Liver (tissue), 9 donors: ENCODE results near the gene KCNIP1. TPM values are rescaled to one million over a fixed set of nuclear protein-coding genes. Genes with fewer than 3 reads are reported as not detected.

Source experiments
- DNase-seq: peaks from one replicate; pipeline ENCODE4 v3.0.0-alpha.2; 2017; ENCODE audit warnings: low spot score
- H3K27ac ChIP-seq, 2 donors: one replicate each; pipeline ENCODE4 v1.7.0; 2013; ENCODE audit warnings: inconsistent platforms in 2 of 2, low read length in 2 of 2, control low read depth in 1 of 2, low read depth in 1 of 2, mild to moderate bottlenecking in 1 of 2
- H3K27me3 ChIP-seq, 4 donors: one replicate each; pipeline versions ENCODE4 v1.6.1 to v1.7.0; 2013; ENCODE audit warnings: low read length in 3 of 4, inconsistent platforms in 1 of 4, mild to moderate bottlenecking in 1 of 4, moderate library complexity in 1 of 4; ENCODE audit not compliant: control insufficient read depth in 4 of 4, insufficient read depth in 4 of 4
- H3K36me3 ChIP-seq, 4 donors: one replicate each; pipeline versions ENCODE4 v1.6.1 to v1.7.0; 2013; ENCODE audit warnings: low read length in 3 of 4, mild to moderate bottlenecking in 3 of 4, low read depth in 1 of 4, moderate library complexity in 1 of 4; ENCODE audit not compliant: control insufficient read depth in 4 of 4, insufficient read depth in 3 of 4
- H3K4me1 ChIP-seq, 4 donors: one replicate each; pipeline versions ENCODE4 v1.6.1 to v1.7.0; 2013; ENCODE audit warnings: low read length in 3 of 4, mild to moderate bottlenecking in 3 of 4, moderate library complexity in 1 of 4; ENCODE audit not compliant: control insufficient read depth in 4 of 4, insufficient read depth in 4 of 4
- H3K4me3 ChIP-seq, 3 donors: one replicate each; pipeline versions ENCODE4 v1.6.1 to v1.7.0; 2013; ENCODE audit warnings: low read length in 3 of 3, control low read depth in 1 of 3, low read depth in 1 of 3, mild to moderate bottlenecking in 1 of 3
- H3K9ac ChIP-seq, 2 donors: one replicate each; pipeline ENCODE4 v1.7.0; 2013; ENCODE audit warnings: low read length in 2 of 2, mild to moderate bottlenecking in 2 of 2, moderate library complexity in 2 of 2, control low read depth in 1 of 2, low read depth in 1 of 2
- H3K9me3 ChIP-seq, 4 donors: one replicate each; pipeline versions ENCODE4 v1.6.1 to v1.7.0; 2013; ENCODE audit warnings: low read length in 3 of 4; ENCODE audit not compliant: control insufficient read depth in 4 of 4
- EGR1 ChIP-seq, 2 donors: IDR thresholded peaks; 2 replicates each; pipeline ENCODE4 v1.6.1; 2016 to 2018; ENCODE audit warnings: antibody characterized with exemption in 2 of 2, low read depth in 2 of 2
- FOXA1 ChIP-seq: IDR thresholded peaks from 2 replicates; pipeline ENCODE4 v1.6.1; 2016; ENCODE audit warnings: antibody characterized with exemption
- FOXA2 ChIP-seq: IDR thresholded peaks from 2 replicates; pipeline ENCODE4 v1.6.1; 2016; ENCODE audit warnings: antibody characterized with exemption
- GABPA ChIP-seq, 2 donors: IDR thresholded peaks in 1 of 2; conservative IDR thresholded peaks in 1 of 2; 2 replicates each; pipeline ENCODE4 v1.6.1; 2016; ENCODE audit warnings: antibody characterized with exemption in 2 of 2, mild to moderate bottlenecking in 1 of 2, moderate library complexity in 1 of 2
- HNF4A ChIP-seq, 2 donors: conservative IDR thresholded peaks; 2 replicates each; pipeline ENCODE4 v1.6.1; 2016; ENCODE audit warnings: antibody characterized with exemption in 2 of 2, mild to moderate bottlenecking in 2 of 2
- JUND ChIP-seq, 2 donors: IDR thresholded peaks; 2 replicates each; pipeline ENCODE4 v1.6.1; 2016; ENCODE audit warnings: antibody characterized with exemption in 2 of 2
- NR2F2 ChIP-seq: IDR thresholded peaks from 2 replicates; pipeline ENCODE4 v1.6.1; 2016; ENCODE audit warnings: antibody characterized with exemption
- RXRA ChIP-seq, 2 donors: IDR thresholded peaks; 2 replicates each; pipeline ENCODE4 v1.6.1; 2017 to 2018; ENCODE audit warnings: antibody characterized with exemption in 2 of 2, mild to moderate bottlenecking in 1 of 2
- SP1 ChIP-seq: IDR thresholded peaks from 2 replicates; pipeline ENCODE4 v1.6.1; 2018; ENCODE audit warnings: antibody characterized with exemption, mild to moderate bottlenecking
- TAF1 ChIP-seq: conservative IDR thresholded peaks from 2 replicates; pipeline ENCODE4 v1.6.1; 2016; ENCODE audit warnings: antibody characterized with exemption, mild to moderate bottlenecking
- YY1 ChIP-seq: IDR thresholded peaks from 2 replicates; pipeline ENCODE4 v1.6.1; 2016; ENCODE audit warnings: antibody characterized with exemption, mild to moderate bottlenecking
- WGBS: extraction: QIAGEN DNeasy Blood & Tissue Kit; methylation state at CpG from one replicate; pipeline ENCODE4 v1.1.7; 2013; 5-methylcytosine and 5-hydroxymethylcytosine counted together
- polyA plus RNA-seq, 2 donors: library from polyadenylated mRNA; stranded (reverse) in 1 of 2; unstranded in 1 of 2; fragments of 200-250 nt in 1 of 2; fragments of >200 nt in 1 of 2; fragmentation: Nextera tagmentation in 1 of 2; extraction: Ambion mirVana in 1 of 2; gene quantifications; one replicate each; pipeline versions ENCODE4 v1.2.1 to v1.2.3, GENCODE V29; 2013 to 2015
- total RNA-seq, 2 donors: library from RNA; depleted of rRNA; stranded (reverse); fragments of >200 nt; gene quantifications; one replicate each; pipeline ENCODE4 v1.2.3, GENCODE V29; 2014
- TF ChIP-seq, protein P1 (sequence below): IDR thresholded peaks from 2 replicates; pipeline ENCODE4 v1.6.1; 2016; ENCODE audit warnings: antibody characterized with exemption, mild to moderate bottlenecking
- TF ChIP-seq, protein P2 (sequence below): IDR thresholded peaks from 2 replicates; pipeline ENCODE4 v1.6.1; 2016; ENCODE audit warnings: antibody characterized with exemption
- TF ChIP-seq, protein P3 (sequence below): IDR thresholded peaks from 2 replicates; pipeline ENCODE4 v1.6.1; 2016; ENCODE audit warnings: antibody characterized with exemption
- TF ChIP-seq, protein P4 (sequence below): fragments of 150-350 bp; IDR thresholded peaks from 2 replicates; pipeline ENCODE4 v1.5.1; 2017; ENCODE audit warnings: improper control_type of control experiment, low read depth, low read length; ENCODE audit not compliant: missing input control
- TF ChIP-seq, protein P5 (sequence below): IDR thresholded peaks from 2 replicates; pipeline ENCODE4 v1.6.1; 2016; ENCODE audit warnings: antibody characterized with exemption
- donor health status: healthy.
- donor health status: healthy.
- donor health status: healthy.
- donor health status: healthy.
- donor health status: healthy.

Gene KCNIP1
- total and polyA plus RNA-seq, 4 donors, result 0.08 to 0.23 TPM; not detected in 2

DNA sequence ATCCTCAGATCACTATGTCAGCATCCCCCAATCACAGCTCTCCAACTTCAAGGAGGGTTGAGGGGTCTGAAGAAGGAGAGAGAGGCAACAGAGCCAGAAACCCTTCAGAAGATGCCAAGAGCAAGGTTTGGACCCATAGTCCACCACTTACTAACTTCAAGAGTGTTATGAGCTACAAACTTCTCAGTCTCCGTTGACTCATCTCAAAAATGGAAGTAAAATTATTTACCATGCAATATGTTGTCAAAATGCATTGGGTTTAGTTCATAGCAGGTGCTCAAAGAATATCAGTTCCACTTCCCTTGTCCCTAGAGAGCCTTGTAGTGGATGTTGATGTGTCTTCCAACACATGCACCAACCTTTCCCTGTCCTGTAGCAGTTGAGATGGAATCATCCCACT lies 116.0 kb downstream of the KCNIP1 start:
- Histone ChIP-seq H3K4me3 (no peak overlapping the region), H3K36me3 (no peaks in the 10 kb centered on the region), H3K27ac (no peak overlapping the region), H3K27me3 (peaks cover 0 to 8% (median 0%) of the 10 kb centered on the region in 4 donors), H3K9me3 (no peaks in the 10 kb centered on the region), H3K9ac (no peak overlapping the region), H3K4me1 (no peaks in the 10 kb centered on the region)
- DNase-seq, result no peak
- TF ChIP-seq, protein P1, sequence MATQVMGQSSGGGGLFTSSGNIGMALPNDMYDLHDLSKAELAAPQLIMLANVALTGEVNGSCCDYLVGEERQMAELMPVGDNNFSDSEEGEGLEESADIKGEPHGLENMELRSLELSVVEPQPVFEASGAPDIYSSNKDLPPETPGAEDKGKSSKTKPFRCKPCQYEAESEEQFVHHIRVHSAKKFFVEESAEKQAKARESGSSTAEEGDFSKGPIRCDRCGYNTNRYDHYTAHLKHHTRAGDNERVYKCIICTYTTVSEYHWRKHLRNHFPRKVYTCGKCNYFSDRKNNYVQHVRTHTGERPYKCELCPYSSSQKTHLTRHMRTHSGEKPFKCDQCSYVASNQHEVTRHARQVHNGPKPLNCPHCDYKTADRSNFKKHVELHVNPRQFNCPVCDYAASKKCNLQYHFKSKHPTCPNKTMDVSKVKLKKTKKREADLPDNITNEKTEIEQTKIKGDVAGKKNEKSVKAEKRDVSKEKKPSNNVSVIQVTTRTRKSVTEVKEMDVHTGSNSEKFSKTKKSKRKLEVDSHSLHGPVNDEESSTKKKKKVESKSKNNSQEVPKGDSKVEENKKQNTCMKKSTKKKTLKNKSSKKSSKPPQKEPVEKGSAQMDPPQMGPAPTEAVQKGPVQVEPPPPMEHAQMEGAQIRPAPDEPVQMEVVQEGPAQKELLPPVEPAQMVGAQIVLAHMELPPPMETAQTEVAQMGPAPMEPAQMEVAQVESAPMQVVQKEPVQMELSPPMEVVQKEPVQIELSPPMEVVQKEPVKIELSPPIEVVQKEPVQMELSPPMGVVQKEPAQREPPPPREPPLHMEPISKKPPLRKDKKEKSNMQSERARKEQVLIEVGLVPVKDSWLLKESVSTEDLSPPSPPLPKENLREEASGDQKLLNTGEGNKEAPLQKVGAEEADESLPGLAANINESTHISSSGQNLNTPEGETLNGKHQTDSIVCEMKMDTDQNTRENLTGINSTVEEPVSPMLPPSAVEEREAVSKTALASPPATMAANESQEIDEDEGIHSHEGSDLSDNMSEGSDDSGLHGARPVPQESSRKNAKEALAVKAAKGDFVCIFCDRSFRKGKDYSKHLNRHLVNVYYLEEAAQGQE, result no peak
- no peak for TF ChIP-seq GABPA (IDR thresholded peaks at IDR 0.05 in 1 of 2, conservative IDR thresholded peaks at IDR 0.05 in 1 of 2)
- TF ChIP-seq, protein P2, sequence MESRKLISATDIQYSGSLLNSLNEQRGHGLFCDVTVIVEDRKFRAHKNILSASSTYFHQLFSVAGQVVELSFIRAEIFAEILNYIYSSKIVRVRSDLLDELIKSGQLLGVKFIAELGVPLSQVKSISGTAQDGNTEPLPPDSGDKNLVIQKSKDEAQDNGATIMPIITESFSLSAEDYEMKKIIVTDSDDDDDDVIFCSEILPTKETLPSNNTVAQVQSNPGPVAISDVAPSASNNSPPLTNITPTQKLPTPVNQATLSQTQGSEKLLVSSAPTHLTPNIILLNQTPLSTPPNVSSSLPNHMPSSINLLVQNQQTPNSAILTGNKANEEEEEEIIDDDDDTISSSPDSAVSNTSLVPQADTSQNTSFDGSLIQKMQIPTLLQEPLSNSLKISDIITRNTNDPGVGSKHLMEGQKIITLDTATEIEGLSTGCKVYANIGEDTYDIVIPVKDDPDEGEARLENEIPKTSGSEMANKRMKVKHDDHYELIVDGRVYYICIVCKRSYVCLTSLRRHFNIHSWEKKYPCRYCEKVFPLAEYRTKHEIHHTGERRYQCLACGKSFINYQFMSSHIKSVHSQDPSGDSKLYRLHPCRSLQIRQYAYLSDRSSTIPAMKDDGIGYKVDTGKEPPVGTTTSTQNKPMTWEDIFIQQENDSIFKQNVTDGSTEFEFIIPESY, result no peak
- TF ChIP-seq FOXA1, result no peak
- TF ChIP-seq, protein P3, sequence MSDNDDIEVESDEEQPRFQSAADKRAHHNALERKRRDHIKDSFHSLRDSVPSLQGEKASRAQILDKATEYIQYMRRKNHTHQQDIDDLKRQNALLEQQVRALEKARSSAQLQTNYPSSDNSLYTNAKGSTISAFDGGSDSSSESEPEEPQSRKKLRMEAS, result no peak
- 81% methylated on average over 1 of the region's 1 CpG for WGBS

DNA sequence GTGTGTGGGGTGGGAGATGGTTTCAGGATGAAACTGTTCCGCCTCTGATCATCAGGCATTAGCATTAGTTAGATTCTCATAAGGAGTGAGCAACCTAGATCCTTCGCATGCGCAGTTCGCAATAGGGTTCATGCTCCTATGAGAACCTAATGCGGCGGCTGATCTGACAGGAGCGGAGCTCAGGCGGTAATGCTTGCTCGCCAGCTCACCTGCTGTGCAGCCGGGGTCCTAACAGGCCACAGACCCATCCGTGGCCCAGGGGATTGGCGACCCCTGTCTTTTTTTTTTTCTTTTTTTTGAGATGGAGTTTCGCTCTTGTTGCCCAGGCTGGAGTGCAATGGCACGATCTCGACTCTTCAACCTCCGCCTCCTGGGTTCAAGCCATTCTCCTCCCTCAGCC lies 119.1 kb downstream of the KCNIP1 start:
- H3K27ac ChIP-seq, result no peak overlapping the region
- H3K36me3 ChIP-seq, result no peaks in the 10 kb centered on the region
- H3K4me3 ChIP-seq, result no peak overlapping the region
- 92% methylated on average over 16 of the region's 16 CpGs for WGBS
- H3K27me3 ChIP-seq, result peaks cover 0 to 8% (median 0%) of the 10 kb centered on the region in 4 donors
- no peak for DNase-seq
- TF ChIP-seq SP1 (no peak), FOXA1 (no peak), GABPA (IDR thresholded peaks at IDR 0.05 in 1 of 2, conservative IDR thresholded peaks at IDR 0.05 in 1 of 2) (no peak), RXRA (IDR thresholded peaks at IDR 0.05) (no peak), HNF4A (conservative IDR thresholded peaks at IDR 0.05) (no peak), YY1 (no peak), TAF1 (no peak), NR2F2 (no peak), JUND (IDR thresholded peaks at IDR 0.05) (no peak), EGR1 (IDR thresholded peaks at IDR 0.05; ENCODE audit: low read depth in 2 of 2) (no peak), FOXA2 (no peak)
- TF ChIP-seq, protein P4, sequence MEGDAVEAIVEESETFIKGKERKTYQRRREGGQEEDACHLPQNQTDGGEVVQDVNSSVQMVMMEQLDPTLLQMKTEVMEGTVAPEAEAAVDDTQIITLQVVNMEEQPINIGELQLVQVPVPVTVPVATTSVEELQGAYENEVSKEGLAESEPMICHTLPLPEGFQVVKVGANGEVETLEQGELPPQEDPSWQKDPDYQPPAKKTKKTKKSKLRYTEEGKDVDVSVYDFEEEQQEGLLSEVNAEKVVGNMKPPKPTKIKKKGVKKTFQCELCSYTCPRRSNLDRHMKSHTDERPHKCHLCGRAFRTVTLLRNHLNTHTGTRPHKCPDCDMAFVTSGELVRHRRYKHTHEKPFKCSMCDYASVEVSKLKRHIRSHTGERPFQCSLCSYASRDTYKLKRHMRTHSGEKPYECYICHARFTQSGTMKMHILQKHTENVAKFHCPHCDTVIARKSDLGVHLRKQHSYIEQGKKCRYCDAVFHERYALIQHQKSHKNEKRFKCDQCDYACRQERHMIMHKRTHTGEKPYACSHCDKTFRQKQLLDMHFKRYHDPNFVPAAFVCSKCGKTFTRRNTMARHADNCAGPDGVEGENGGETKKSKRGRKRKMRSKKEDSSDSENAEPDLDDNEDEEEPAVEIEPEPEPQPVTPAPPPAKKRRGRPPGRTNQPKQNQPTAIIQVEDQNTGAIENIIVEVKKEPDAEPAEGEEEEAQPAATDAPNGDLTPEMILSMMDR, result no peak
- TF ChIP-seq, protein P1, result no peak
- TF ChIP-seq, protein P3, result no peak
- TF ChIP-seq, protein P2, result no peak
- TF ChIP-seq, protein P5, sequence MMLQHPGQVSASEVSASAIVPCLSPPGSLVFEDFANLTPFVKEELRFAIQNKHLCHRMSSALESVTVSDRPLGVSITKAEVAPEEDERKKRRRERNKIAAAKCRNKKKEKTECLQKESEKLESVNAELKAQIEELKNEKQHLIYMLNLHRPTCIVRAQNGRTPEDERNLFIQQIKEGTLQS, result no peak
- H3K9me3 ChIP-seq, result no peaks in the 10 kb centered on the region
- no peaks in the 10 kb centered on the region for H3K4me1 ChIP-seq
- H3K9ac ChIP-seq, result no peak overlapping the region
